AG09319 (cell line): ENCODE results near the gene FAM83G.
"Not testable (repeated sequence)": the region's sequence is repeated elsewhere in the genome, so short reads cannot be mapped to it uniquely, and the experiment has no call there.

Source experiments
- DNase-seq: peaks from one replicate; pipeline ENCODE4 v3.0.0-alpha.2; 2010; ENCODE audit warnings: low read depth; ENCODE audit errors: extremely low read depth
- CTCF ChIP-seq: IDR thresholded peaks from 2 replicates; pipeline ENCODE4 v1.5.1; 2011; ENCODE audit warnings: low read depth, mild to moderate bottlenecking, inconsistent platforms, low read length, moderate library complexity

The FAM83G gene

DNA sequence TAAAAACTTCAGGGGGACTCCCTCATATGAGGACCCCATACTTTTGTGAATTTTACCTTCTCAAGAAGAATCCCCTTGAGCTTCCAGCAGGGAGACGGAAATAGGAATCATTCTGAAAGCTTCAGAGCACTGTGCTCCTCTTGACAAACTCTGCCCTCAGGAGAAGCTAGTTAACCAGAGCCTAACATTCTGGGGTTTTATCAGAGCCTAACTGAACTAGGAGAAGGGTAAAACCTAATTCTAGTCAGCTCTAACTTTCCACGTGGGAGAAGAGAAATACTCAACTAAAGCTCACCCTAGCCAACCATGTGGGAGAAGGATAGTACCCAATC is 65.9 kb downstream of the FAM83G start:
- no peak for DNase-seq
- TF ChIP-seq CTCF, result no peak

- no peak for DNase-seq
- no peak for TF ChIP-seq CTCF
These were observed 66.4 kb downstream of the FAM83G start for GRCh38 chr17:18937981-18938691.

- no peak for DNase-seq
- no peak for TF ChIP-seq CTCF
These were observed 71.2 kb downstream of the FAM83G start for GRCh38 chr17:18933102-18934058.

GRCh38 chr17:18932360-18933055 is 72.1 kb downstream of the FAM83G start:
- no peak for DNase-seq
- TF ChIP-seq CTCF, result no peak

DNA sequence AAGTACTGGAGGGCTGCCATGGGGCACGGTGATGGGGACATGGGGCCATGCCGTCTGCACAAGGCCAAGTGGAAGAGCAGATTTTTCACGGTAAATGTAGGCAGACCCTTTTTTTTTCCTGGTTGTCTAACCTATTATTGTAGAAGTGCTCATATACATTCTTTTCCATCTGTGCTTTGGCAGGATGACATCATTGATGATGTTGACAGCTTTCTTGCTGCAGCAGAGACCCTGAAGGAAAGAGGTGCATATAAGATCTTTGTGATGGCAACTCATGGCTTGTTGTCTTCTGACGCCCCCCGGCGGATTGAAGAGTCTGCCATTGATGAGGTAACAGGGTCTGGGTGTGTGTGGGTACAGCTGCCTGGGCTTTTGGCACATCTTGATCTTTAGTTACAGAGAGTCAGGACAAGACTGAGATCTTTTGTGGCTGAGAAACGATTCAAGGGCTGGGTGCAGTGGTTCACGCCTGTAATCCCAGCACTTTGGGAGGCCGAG is 75.9 kb downstream of the FAM83G start:
- TF ChIP-seq CTCF, result no peak
- DNase-seq, result no peak

DNA sequence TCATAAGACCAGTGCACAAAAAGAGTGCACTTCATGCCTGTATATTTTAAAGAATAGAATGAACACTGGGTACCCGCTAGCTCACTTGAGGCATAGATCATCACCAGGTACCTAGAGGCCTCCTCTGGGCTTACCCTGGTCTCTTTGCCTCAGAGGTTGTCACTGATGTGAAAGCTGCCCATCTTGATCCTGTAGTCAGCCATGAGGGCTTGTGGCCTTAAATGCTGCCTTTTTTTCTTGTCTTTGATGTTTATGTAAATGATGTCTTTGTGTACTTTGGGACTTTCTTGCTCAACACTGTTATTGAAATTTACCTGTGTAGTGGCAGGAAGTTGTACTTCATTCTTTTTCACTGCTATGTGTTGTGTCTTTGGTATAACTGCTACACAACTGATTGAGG is 79.4 kb downstream of the FAM83G start:
- DNase-seq, result no peak
- no peak for TF ChIP-seq CTCF

DNA sequence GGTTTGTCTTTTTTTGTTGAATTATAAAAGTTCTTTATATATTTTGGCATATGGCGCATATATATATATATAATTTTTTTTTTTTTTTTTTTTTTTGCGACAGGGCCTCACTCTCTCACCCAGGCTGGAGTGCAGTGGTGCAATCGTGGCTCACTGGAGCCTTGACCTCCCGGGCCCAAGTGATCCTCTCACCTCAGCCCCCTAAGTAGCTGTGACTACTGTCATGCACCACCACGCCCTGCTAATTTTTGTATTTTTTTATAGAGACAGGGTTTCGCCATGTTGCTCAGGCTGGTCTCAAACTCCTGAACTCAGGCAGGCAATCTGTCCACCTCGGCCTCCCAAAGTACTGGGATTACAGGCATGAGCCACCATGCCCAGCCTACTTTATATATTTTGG is 82.0 kb downstream of the FAM83G start:
- not testable (repeated sequence) for DNase-seq
